ENCODE data around the gene SKP2.
"Not testable (repeated sequence)": the region's sequence is repeated elsewhere in the genome, so short reads cannot be mapped to it uniquely, and the experiment has no call there.

SKP2 gene

GRCh38 chr5:36128795-36129194, 23.1 kb upstream of the SKP2 start:
- no peak for DNase-seq (ENCODE audit: extremely low read depth, insufficient read length)
- Histone ChIP-seq H3K27me3 (replicated peaks; ENCODE audit: control insufficient read depth, insufficient read depth, low read length) (no peaks in the 10 kb centered on the region), H3K36me3 (ENCODE audit: control insufficient read depth, insufficient read depth, low read length) (no peaks in the 10 kb centered on the region; the same call in 1 of the 2 replicates), H3K4me3 (replicated peaks; ENCODE audit: low read depth, low read length) (no peak overlapping the region)
- no peak for TF ChIP-seq CTCF (IDR thresholded peaks at IDR 0.05; ENCODE audit: insufficient read depth, low read length, poor library complexity, severe bottlenecking)

GRCh38 chr5:36129666-36130065, 22.2 kb upstream of the SKP2 start:
- H3K36me3 ChIP-seq (ENCODE audit: control insufficient read depth, insufficient read depth, low read length); DNase-seq (ENCODE audit: extremely low read depth, insufficient read length): not testable (repeated sequence)

GRCh38 chr5:36133009-36133408, 18.9 kb upstream of the SKP2 start:
- not testable (repeated sequence) for H3K36me3 ChIP-seq (ENCODE audit: control insufficient read depth, insufficient read depth, low read length); H3K4me3 ChIP-seq (replicated peaks; ENCODE audit: low read depth, low read length); H3K27me3 ChIP-seq (replicated peaks; ENCODE audit: control insufficient read depth, insufficient read depth, low read length); DNase-seq (ENCODE audit: extremely low read depth, insufficient read length)

More at GRCh38 chr5:36129666-36130065, 22.2 kb upstream of the SKP2 start:
- H3K4me3 ChIP-seq (replicated peaks; ENCODE audit: low read depth, low read length); H3K27me3 ChIP-seq (replicated peaks; ENCODE audit: control insufficient read depth, insufficient read depth, low read length): not testable (repeated sequence)

GRCh38 chr5:36135988-36136387, 15.9 kb upstream of the SKP2 start:
- no peak overlapping the region for H3K4me3 ChIP-seq (replicated peaks; ENCODE audit: low read depth, low read length)
- H3K36me3 ChIP-seq (ENCODE audit: control insufficient read depth, insufficient read depth, low read length): peaks cover 5% of the 10 kb centered on the region
- no peak for DNase-seq (ENCODE audit: extremely low read depth, insufficient read length)
- no peak for TF ChIP-seq CTCF (IDR thresholded peaks at IDR 0.05; ENCODE audit: insufficient read depth, low read length, poor library complexity, severe bottlenecking)
- H3K27me3 ChIP-seq (replicated peaks; ENCODE audit: control insufficient read depth, insufficient read depth, low read length): no peaks in the 10 kb centered on the region

GRCh38 chr5:36136581-36136980, 15.3 kb upstream of the SKP2 start:
- DNase-seq (ENCODE audit: extremely low read depth, insufficient read length): no peak
- TF ChIP-seq CTCF (IDR thresholded peaks at IDR 0.05; ENCODE audit: insufficient read depth, low read length, poor library complexity, severe bottlenecking): no peak
- Histone ChIP-seq H3K4me3 (replicated peaks; ENCODE audit: low read depth, low read length) (no peak overlapping the region), H3K27me3 (replicated peaks; ENCODE audit: control insufficient read depth, insufficient read depth, low read length) (no peaks in the 10 kb centered on the region), H3K36me3 (ENCODE audit: control insufficient read depth, insufficient read depth, low read length) (peaks cover 5% of the 10 kb centered on the region)

GRCh38 chr5:36138900-36139683, 12.8 kb upstream of the SKP2 start:
- H3K4me3 ChIP-seq (replicated peaks; ENCODE audit: low read depth, low read length): no peak overlapping the region
- DNase-seq (ENCODE audit: extremely low read depth, insufficient read length): no peak
- no peaks in the 10 kb centered on the region for H3K27me3 ChIP-seq (replicated peaks; ENCODE audit: control insufficient read depth, insufficient read depth, low read length)
- H3K36me3 ChIP-seq (ENCODE audit: control insufficient read depth, insufficient read depth, low read length): peaks cover 5% of the 10 kb centered on the region
- no peak for TF ChIP-seq CTCF (IDR thresholded peaks at IDR 0.05; ENCODE audit: insufficient read depth, low read length, poor library complexity, severe bottlenecking)

GRCh38 chr5:36145311-36145710, 6.6 kb upstream of the SKP2 start:
- Histone ChIP-seq H3K36me3 (ENCODE audit: control insufficient read depth, insufficient read depth, low read length) (no peaks in the 10 kb centered on the region), H3K4me3 (replicated peaks; ENCODE audit: low read depth, low read length) (no peak overlapping the region), H3K27me3 (replicated peaks; ENCODE audit: control insufficient read depth, insufficient read depth, low read length) (no peaks in the 10 kb centered on the region)
- TF ChIP-seq CTCF (IDR thresholded peaks at IDR 0.05; ENCODE audit: insufficient read depth, low read length, poor library complexity, severe bottlenecking): no peak
- DNase-seq (ENCODE audit: extremely low read depth, insufficient read length): no peak
